Sigmoid colon (tissue), 3 donors: ENCODE measurements around the gene SLC26A8.

Source experiments
- POLR2A ChIP-seq, 2 donors: fragments of 450-650 bp; IDR thresholded peaks; one replicate each; pipeline ENCODE4 v1.6.1; 2016; ENCODE audit warnings: antibody characterized with exemption in 2 of 2, mild to moderate bottlenecking in 2 of 2, moderate library complexity in 2 of 2
- TF ChIP-seq, protein P1 (sequence below), 4 experiments: fragments of 450-650 bp in 3 of 4; fragments of 200-600 bp in 1 of 4; IDR thresholded peaks; one replicate each; pipeline ENCODE4 v1.5.1; 2016 to 2019; ENCODE audit warnings: antibody characterized with exemption in 4 of 4, mild to moderate bottlenecking in 3 of 4, moderate library complexity in 2 of 4

DNA sequence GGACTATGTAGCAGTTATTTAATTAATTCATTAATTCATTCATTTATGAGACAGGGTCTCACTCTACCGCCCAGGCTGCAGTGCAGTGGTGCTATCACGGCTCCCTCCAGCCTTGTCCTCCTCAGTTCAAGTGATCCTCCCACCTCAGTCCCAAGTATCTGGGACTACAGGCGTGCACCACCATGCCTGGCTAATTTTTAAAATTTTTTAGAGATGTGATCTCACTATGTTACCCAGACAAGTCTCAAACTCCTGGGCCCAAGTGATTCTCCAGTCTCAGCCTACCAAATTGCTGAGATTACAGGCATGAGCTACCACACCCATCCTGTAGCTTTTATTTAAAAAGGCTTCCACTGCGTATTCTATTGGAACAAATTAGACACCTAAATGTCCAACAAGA, 127.0 kb downstream of the SLC26A8 start:
- TF ChIP-seq, protein P1, sequence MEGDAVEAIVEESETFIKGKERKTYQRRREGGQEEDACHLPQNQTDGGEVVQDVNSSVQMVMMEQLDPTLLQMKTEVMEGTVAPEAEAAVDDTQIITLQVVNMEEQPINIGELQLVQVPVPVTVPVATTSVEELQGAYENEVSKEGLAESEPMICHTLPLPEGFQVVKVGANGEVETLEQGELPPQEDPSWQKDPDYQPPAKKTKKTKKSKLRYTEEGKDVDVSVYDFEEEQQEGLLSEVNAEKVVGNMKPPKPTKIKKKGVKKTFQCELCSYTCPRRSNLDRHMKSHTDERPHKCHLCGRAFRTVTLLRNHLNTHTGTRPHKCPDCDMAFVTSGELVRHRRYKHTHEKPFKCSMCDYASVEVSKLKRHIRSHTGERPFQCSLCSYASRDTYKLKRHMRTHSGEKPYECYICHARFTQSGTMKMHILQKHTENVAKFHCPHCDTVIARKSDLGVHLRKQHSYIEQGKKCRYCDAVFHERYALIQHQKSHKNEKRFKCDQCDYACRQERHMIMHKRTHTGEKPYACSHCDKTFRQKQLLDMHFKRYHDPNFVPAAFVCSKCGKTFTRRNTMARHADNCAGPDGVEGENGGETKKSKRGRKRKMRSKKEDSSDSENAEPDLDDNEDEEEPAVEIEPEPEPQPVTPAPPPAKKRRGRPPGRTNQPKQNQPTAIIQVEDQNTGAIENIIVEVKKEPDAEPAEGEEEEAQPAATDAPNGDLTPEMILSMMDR (IDR thresholded peaks at IDR 0.05): no peak
- TF ChIP-seq POLR2A (IDR thresholded peaks at IDR 0.05): no peak
